ENCODE data around the gene KIZ.

The KIZ gene

GRCh38 chr20:21181028-21181427, 55.1 kb downstream of the KIZ start:
- no peak for DNase-seq

- no peak for DNase-seq
These were observed 57.1 kb downstream of the KIZ start for GRCh38 chr20:21182832-21183563.

GRCh38 chr20:21183722-21184121, 57.8 kb downstream of the KIZ start:
- DNase-seq, result no peak

GRCh38 chr20:21184819-21185218, 58.9 kb downstream of the KIZ start:
- no peak for DNase-seq

- DNase-seq, result no peak
These were observed 60.0 kb downstream of the KIZ start for GRCh38 chr20:21185849-21186248.

- peak; percentile 65 for DNase-seq
These were observed 64.1 kb downstream of the KIZ start for GRCh38 chr20:21189761-21190523.

- no peak for DNase-seq
These were observed 65.0 kb downstream of the KIZ start for GRCh38 chr20:21190869-21191268.

- DNase-seq, result no peak
These were observed 66.0 kb downstream of the KIZ start for GRCh38 chr20:21191839-21192238.

- no peak for DNase-seq
These were observed 76.4 kb downstream of the KIZ start for GRCh38 chr20:21202259-21202658.

GRCh38 chr20:21203088-21203656, 77.3 kb downstream of the KIZ start:
- no peak for DNase-seq

- DNase-seq, result no peak
These were observed 80.7 kb downstream of the KIZ start for GRCh38 chr20:21206584-21206983.

GRCh38 chr20:21208999-21209398, 83.1 kb downstream of the KIZ start:
- no peak for DNase-seq

GRCh38 chr20:21209668-21210067, 83.8 kb downstream of the KIZ start:
- DNase-seq, result no peak

- no peak for DNase-seq
These were observed 87.8 kb downstream of the KIZ start for GRCh38 chr20:21213691-21214090.

- DNase-seq, result no peak
These were observed 88.5 kb downstream of the KIZ start for GRCh38 chr20:21214431-21214830.

- DNase-seq, result no peak
These were observed 93.8 kb downstream of the KIZ start for GRCh38 chr20:21219686-21220085.

GRCh38 chr20:21224217-21224616, 98.3 kb downstream of the KIZ start:
- no peak for DNase-seq

- DNase-seq, result no peak
These were observed 99.5 kb downstream of the KIZ start for GRCh38 chr20:21225215-21225947.

- DNase-seq, result no peak
These were observed 102.6 kb downstream of the KIZ start for GRCh38 chr20:21228511-21228910.

GRCh38 chr20:21229163-21229562, 103.3 kb downstream of the KIZ start:
- DNase-seq, result no peak

GRCh38 chr20:21230220-21230619, 104.3 kb downstream of the KIZ start:
- DNase-seq, result no peak

- DNase-seq, result no peak
These were observed 104.8 kb downstream of the KIZ start for GRCh38 chr20:21230686-21231085.

GRCh38 chr20:21232546-21233280, 106.8 kb downstream of the KIZ start:
- DNase-seq, result no peak
